ENCODE data around the gene DDA1.

GRCh38 chr19:17266026-17266425 lies 43.3 kb upstream of the DDA1 start:
- no peak for TF ChIP-seq CTCF (IDR thresholded peaks at IDR 0.05)
- TF ChIP-seq EP300 (IDR thresholded peaks at IDR 0.05), result no peak
- no peak for TF ChIP-seq POLR2AphosphoS5 (IDR thresholded peaks at IDR 0.05)
